ENCODE measurements around the gene ZNF276. TPM values are rescaled to one million over a fixed set of nuclear protein-coding genes. Genes with fewer than 3 reads are reported as not detected.

Gene ZNF276
- total RNA-seq, 4 donors from 2014 or later: 44.7 to 62.0 (median 52.8) TPM

GRCh38 chr16:89785523-89786155, 64.3 kb downstream of the ZNF276 start:
- H3K4me3 ChIP-seq (ENCODE audit: low read depth, poor library complexity, severe bottlenecking): no peak overlapping the region
- WGBS, 2 donors: 85 to 91% methylated on average over 11 of the region's 11 CpGs
- no peak for TF ChIP-seq CTCF (IDR thresholded peaks at IDR 0.05)
- no peak for TF ChIP-seq POLR2A (IDR thresholded peaks at IDR 0.05)
- intact Hi-C loops (cut with DNase I; ENCODE audit: low total_unique reads): no loop called here
- DNase-seq (ENCODE audit: low spot score in 2 of 2): no peak

GRCh38 chr16:89786474-89787364, 65.4 kb downstream of the ZNF276 start:
- no peak overlapping the region for H3K4me3 ChIP-seq (ENCODE audit: low read depth, poor library complexity, severe bottlenecking)
- WGBS, 2 donors: 93 to 94% methylated on average over 21 of the region's 21 CpGs
- intact Hi-C loops (cut with DNase I; ENCODE audit: low total_unique reads): no loop called here
- no peak for DNase-seq (ENCODE audit: low spot score in 2 of 2)
- TF ChIP-seq POLR2A (IDR thresholded peaks at IDR 0.05) (no peak), CTCF (IDR thresholded peaks at IDR 0.05) (no peak)

- intact Hi-C loops (cut with DNase I; ENCODE audit: low total_unique reads): no loop called here
- H3K4me3 ChIP-seq (ENCODE audit: low read depth, poor library complexity, severe bottlenecking): no peak overlapping the region
- DNase-seq (ENCODE audit: low spot score in 2 of 2): no peak
- 93 to 97% methylated on average over 9 of the region's 9 CpGs for WGBS, 2 donors
- TF ChIP-seq POLR2A (IDR thresholded peaks at IDR 0.05) (no peak), CTCF (IDR thresholded peaks at IDR 0.05) (no peak)
Measured at GRCh38 chr16:89787365-89787805, 66.0 kb downstream of the ZNF276 start.

Other genes with a start within 250 kb of the ZNF276 start
- 100 to 1,000 TPM in 2 of 4 donors, 10 to 100 TPM in 2; 75.6 to 183 (median 108) TPM for gene ANKRD11, start 231.0 kb upstream of the ZNF276 start, total RNA-seq
- gene SPG7, start 213.1 kb upstream of the ZNF276 start, total RNA-seq: 100 to 1,000 TPM in 1 of 4 donors, 10 to 100 TPM in 3; 79.0 to 156 (median 92.3) TPM
- gene RPL13, start 160.9 kb upstream of the ZNF276 start, total RNA-seq: over 10,000 TPM in 2 of 4 donors, 1,000 to 10,000 TPM in 2; 8,523 to 25,229 (median 9,742) TPM
- 1 to 10 TPM; 1.1 to 3.3 (median 2.5) TPM for gene CPNE7, start 145.8 kb upstream of the ZNF276 start, total RNA-seq
- gene DPEP1, start 107.9 kb upstream of the ZNF276 start, total RNA-seq: 1 to 10 TPM in 2 of 4 donors, not detected in 2; 1.7 to 3.7 TPM
- gene CHMP1A, start 63.8 kb upstream of the ZNF276 start, total RNA-seq: 100 to 1,000 TPM in 1 of 4 donors, 10 to 100 TPM in 3; 78.3 to 141 (median 91.1) TPM
- 1 to 10 TPM; 1.1 to 4.1 (median 2.5) TPM for gene SPATA33, start 63.7 kb upstream of the ZNF276 start, total RNA-seq
- gene CDK10, start 34.8 kb upstream of the ZNF276 start, total RNA-seq: 10 to 100 TPM; 34.6 to 69.1 (median 40.9) TPM
- 10 to 100 TPM; 18.3 to 34.6 (median 28.4) TPM for gene SPATA2L, start 19.8 kb upstream of the ZNF276 start, total RNA-seq
- gene VPS9D1, start 639 bp upstream of the ZNF276 start, total RNA-seq: 1 to 10 TPM; 5.8 to 9.8 (median 7.0) TPM
- gene FANCA, start 95.1 kb downstream of the ZNF276 start, total RNA-seq: 1 to 10 TPM; 2.0 to 5.6 (median 3.8) TPM
- 1 to 10 TPM; 2.0 to 5.9 (median 3.9) TPM for gene SPIRE2, start 106.9 kb downstream of the ZNF276 start, total RNA-seq
- gene TCF25, start 152.1 kb downstream of the ZNF276 start, total RNA-seq: 100 to 1,000 TPM; 132 to 197 (median 147) TPM
- gene MC1R, start 197.3 kb downstream of the ZNF276 start, total RNA-seq: 1 to 10 TPM; 3.4 to 6.5 (median 4.5) TPM
- 1 to 10 TPM; 1.9 to 7.4 (median 3.9) TPM for gene TUBB3, start 201.8 kb downstream of the ZNF276 start, total RNA-seq
- 10 to 100 TPM; 73.6 to 86.0 (median 83.7) TPM for gene DEF8, start 227.2 kb downstream of the ZNF276 start, total RNA-seq